ENCODE measurements around the gene ZSCAN9. TPM values are rescaled to one million over a fixed set of nuclear protein-coding genes. Genes with fewer than 3 reads are reported as not detected.
A peak's percentile ranks its signal among the peaks of the same experiment; 100 is the strongest.

Gene ZSCAN9
- total RNA-seq, 1 donor from 2014 or later, result 5.2 TPM

- Mint-ChIP-seq H3K4me1 (peaks cover 11% of the 10 kb centered on the region), H3K27me3 (peaks cover 9% of the 10 kb centered on the region), H3K36me3 (ENCODE audit: low read depth) (no peaks in the 10 kb centered on the region), H3K4me3 (no peak overlapping the region), H3K27ac (no peak overlapping the region), H3K9me3 (no peaks in the 10 kb centered on the region)
- DNase-seq, result no peak
- intact Hi-C loops (cut with micrococcal nuclease), result loop anchor here (2.0 to 5.0 kb wide), 4 partner anchors 14 to 142 kb away; partner anchors contain the start of genes PGBD1, ZKSCAN3 and ZSCAN16
Observed at GRCh38 chr6:28266563-28266961, 41.5 kb downstream of the ZSCAN9 start.

- peaks cover 9% of the 10 kb centered on the region for H3K27me3 Mint-ChIP-seq
- no peak within 1 kb of the TSS for H3K4me3 Mint-ChIP-seq
- peak; percentile 96 for DNase-seq
- intact Hi-C loops (cut with micrococcal nuclease), result loop anchor here (1.0 to 5.0 kb wide), 6 partner anchors 14 to 142 kb away; partner anchors contain the start of genes PGBD1, ZKSCAN3, ZKSCAN4 and ZSCAN12
- peaks cover 11% of the 10 kb centered on the region for H3K4me1 Mint-ChIP-seq
- H3K9me3 Mint-ChIP-seq, result no peaks in the 10 kb centered on the region
- peaks cover 2% of the 10 kb centered on the region for H3K36me3 Mint-ChIP-seq (ENCODE audit: low read depth)
- no peak within 1 kb of the TSS for H3K27ac Mint-ChIP-seq
Observed at GRCh38 chr6:28266962-28267694, 42.1 kb downstream of the ZSCAN9 start, which contains the start of gene ZSCAN26. Gene ZSCAN26 (plus strand): TSS chr6:28267143. CDS start chr6:28271920, 4,777 bp downstream.

- Mint-ChIP-seq H3K4me1 (peaks cover 11% of the 10 kb centered on the region), H3K36me3 (ENCODE audit: low read depth) (peaks cover 7% of the 10 kb centered on the region), H3K4me3 (no peak overlapping the region), H3K27ac (no peak overlapping the region), H3K9me3 (no peaks in the 10 kb centered on the region), H3K27me3 (peaks cover 9% of the 10 kb centered on the region)
- intact Hi-C loops (cut with micrococcal nuclease), result loop anchor here (1.0 to 5.0 kb wide), 6 partner anchors 13 to 143 kb away; partner anchors contain the start of genes PGBD1, ZKSCAN3, ZKSCAN4 and ZSCAN12
- DNase-seq, result no peak
Observed at GRCh38 chr6:28267695-28268059, 42.6 kb downstream of the ZSCAN9 start.

- Mint-ChIP-seq H3K4me1 (peaks cover 9% of the 10 kb centered on the region), H3K9me3 (no peaks in the 10 kb centered on the region), H3K27ac (peak overlapping the region; percentile 46), H3K36me3 (ENCODE audit: low read depth) (peaks cover 18% of the 10 kb centered on the region), H3K27me3 (no peaks in the 10 kb centered on the region), H3K4me3 (no peak overlapping the region)
- DNase-seq, result no peak
- intact Hi-C loops (cut with micrococcal nuclease), result loop anchor here (5.0 kb wide), 1 partner anchor 132 kb away; no protein-coding TSS in a partner anchor
Observed at GRCh38 chr6:28269492-28269891, 44.4 kb downstream of the ZSCAN9 start.

DNA sequence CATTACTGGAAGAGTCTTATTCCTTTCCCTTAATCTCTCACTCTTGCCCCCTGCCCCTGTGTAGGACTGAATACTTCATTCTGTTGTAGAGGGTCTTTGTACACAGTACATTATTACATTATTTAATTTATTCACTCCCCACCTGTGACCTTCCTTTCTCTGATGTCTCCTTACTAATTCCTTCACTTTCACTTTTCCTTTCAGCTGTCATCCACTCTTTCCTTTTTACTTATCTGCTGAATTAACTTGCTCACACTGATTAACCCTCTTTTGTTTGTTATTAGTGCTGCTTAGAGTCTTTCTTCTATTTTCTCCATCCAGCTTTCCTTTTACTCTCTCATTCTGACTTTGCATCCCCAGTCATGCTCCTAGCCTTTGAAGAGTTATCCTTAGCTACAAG, 49.8 kb downstream of the ZSCAN9 start:
- no peaks in the 10 kb centered on the region for H3K9me3 Mint-ChIP-seq
- intact Hi-C loops (cut with micrococcal nuclease), result no loop called here
- peak overlapping the region; percentile 1 for H3K27ac Mint-ChIP-seq
- H3K36me3 Mint-ChIP-seq (ENCODE audit: low read depth), result peaks cover 42% of the 10 kb centered on the region
- DNase-seq, result no peak
- no peaks in the 10 kb centered on the region for H3K27me3 Mint-ChIP-seq
- peaks cover 7% of the 10 kb centered on the region for H3K4me1 Mint-ChIP-seq
- H3K4me3 Mint-ChIP-seq, result peak overlapping the region; percentile 0

- H3K4me3 Mint-ChIP-seq, result no peak overlapping the region
- peaks cover 2% of the 10 kb centered on the region for H3K27me3 Mint-ChIP-seq
- H3K4me1 Mint-ChIP-seq, result peaks cover 17% of the 10 kb centered on the region
- DNase-seq, result no peak
- intact Hi-C loops (cut with micrococcal nuclease), result no loop called here
- H3K36me3 Mint-ChIP-seq (ENCODE audit: low read depth), result peaks cover 35% of the 10 kb centered on the region
- H3K27ac Mint-ChIP-seq, result no peak overlapping the region
- no peaks in the 10 kb centered on the region for H3K9me3 Mint-ChIP-seq
Observed at GRCh38 chr6:28277746-28278145, 52.7 kb downstream of the ZSCAN9 start.

GRCh38 chr6:28280595-28281287, 55.7 kb downstream of the ZSCAN9 start:
- no peak for DNase-seq
- peak overlapping the region; percentile 88 for H3K4me3 Mint-ChIP-seq
- peaks cover 13% of the 10 kb centered on the region for H3K4me1 Mint-ChIP-seq
- H3K9me3 Mint-ChIP-seq, result no peaks in the 10 kb centered on the region
- H3K27ac Mint-ChIP-seq, result no peak overlapping the region
- peaks cover 2% of the 10 kb centered on the region for H3K27me3 Mint-ChIP-seq
- intact Hi-C loops (cut with micrococcal nuclease), result loop anchor here (1.0 to 2.0 kb wide), 2 partner anchors 14 to 28 kb away; partner anchors contain the start of genes ZKSCAN4 and ZSCAN26
- H3K36me3 Mint-ChIP-seq (ENCODE audit: low read depth), result peaks cover 23% of the 10 kb centered on the region

DNA sequence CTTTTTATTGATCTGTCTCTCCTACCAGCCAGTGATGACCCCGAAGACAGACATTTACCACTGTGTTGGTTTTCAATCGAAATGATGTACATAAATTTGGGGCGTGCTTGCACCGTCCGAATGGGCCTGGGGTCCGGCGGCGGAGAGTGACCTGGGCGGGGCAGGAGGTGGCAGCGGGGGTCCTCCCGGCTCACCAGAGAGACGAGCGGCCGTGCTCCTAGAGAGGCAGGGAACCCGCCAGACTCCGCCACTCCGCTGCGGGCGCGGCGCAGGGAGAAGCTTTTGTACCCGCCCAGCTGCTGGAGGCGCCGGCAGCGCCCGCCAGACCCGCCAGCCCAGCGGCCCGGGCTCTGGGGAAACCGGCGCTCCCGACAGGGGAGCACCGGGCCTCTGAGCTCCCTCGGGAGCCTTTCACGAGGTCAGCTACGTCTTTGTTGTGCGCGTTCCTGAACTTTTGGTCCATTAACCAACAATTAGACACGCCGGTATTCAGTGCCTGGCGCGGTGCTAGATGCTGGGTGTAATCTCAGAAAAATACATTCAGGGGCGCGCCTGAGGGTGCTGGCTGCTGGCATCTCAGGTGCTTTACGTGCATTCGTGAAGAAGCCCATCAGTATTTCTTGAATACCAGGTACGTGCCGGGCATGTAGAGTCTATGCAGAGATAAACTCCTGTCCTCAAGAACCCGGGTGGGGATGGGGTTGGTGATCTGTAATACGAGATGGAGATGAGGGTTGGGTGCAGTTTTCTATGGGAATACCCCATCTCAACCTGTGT, 56.4 kb downstream of the ZSCAN9 start, which contains the start of gene PGBD1:
Gene PGBD1 (plus strand): TSS at position 285 of the 777 bp plus-strand sequence. CDS start 2,242 bp downstream, outside the sequence.
- Mint-ChIP-seq H3K4me1 (peaks cover 13% of the 10 kb centered on the region), H3K36me3 (ENCODE audit: low read depth) (peaks cover 17% of the 10 kb centered on the region), H3K27me3 (peaks cover 2% of the 10 kb centered on the region), H3K27ac (no peak within 1 kb of the TSS), H3K9me3 (no peaks in the 10 kb centered on the region), H3K4me3 (peak within 1 kb of the TSS; percentile 88)
- intact Hi-C loops (cut with micrococcal nuclease), result loop anchor here (1.0 to 2.0 kb wide), 2 partner anchors 15 to 29 kb away; partner anchors contain the start of genes ZKSCAN4 and ZSCAN26
- peak; percentile 86 for DNase-seq

- H3K9me3 Mint-ChIP-seq, result no peaks in the 10 kb centered on the region
- no peak overlapping the region for H3K4me3 Mint-ChIP-seq
- peaks cover 16% of the 10 kb centered on the region for H3K36me3 Mint-ChIP-seq (ENCODE audit: low read depth)
- H3K4me1 Mint-ChIP-seq, result peaks cover 13% of the 10 kb centered on the region
- intact Hi-C loops (cut with micrococcal nuclease), result no loop called here
- H3K27ac Mint-ChIP-seq, result no peak overlapping the region
- H3K27me3 Mint-ChIP-seq, result peaks cover 2% of the 10 kb centered on the region
- no peak for DNase-seq
Observed at GRCh38 chr6:28282926-28283325, 57.9 kb downstream of the ZSCAN9 start.

Other genes with a start within 250 kb of the ZSCAN9 start
- gene ZNF165, start 144.7 kb upstream of the ZSCAN9 start, total RNA-seq, result 0.26 and 0.47 TPM in 2 replicates
- 3.0 and 4.0 TPM in 2 replicates for gene ZSCAN16, start 100.7 kb upstream of the ZSCAN9 start, total RNA-seq
- gene ZKSCAN8, start 83.4 kb upstream of the ZSCAN9 start, total RNA-seq, result 17.6 and 17.7 TPM in 2 replicates
- 3.8 and 4.9 TPM in 2 replicates for gene ZKSCAN4, start 27.0 kb downstream of the ZSCAN9 start, total RNA-seq
- not detected in 2 replicates for gene NKAPL, start 34.0 kb downstream of the ZSCAN9 start, total RNA-seq
- 5.9 and 7.7 TPM in 2 replicates for gene ZSCAN26, start 41.9 kb downstream of the ZSCAN9 start, total RNA-seq
- gene PGBD1, start 56.3 kb downstream of the ZSCAN9 start, total RNA-seq, result 1.8 and 2.5 TPM in 2 replicates
- 0.54 and 0.79 TPM in 2 replicates for gene ZSCAN31, start 110.9 kb downstream of the ZSCAN9 start, total RNA-seq
- 2.7 and 2.9 TPM in 2 replicates for gene ZKSCAN3, start 124.7 kb downstream of the ZSCAN9 start, total RNA-seq
- 5.8 and 5.9 TPM in 2 replicates for gene ZSCAN12, start 174.5 kb downstream of the ZSCAN9 start, total RNA-seq
- 1.2 and 2.8 TPM in 2 replicates for gene ZSCAN23, start 218.2 kb downstream of the ZSCAN9 start, total RNA-seq